Lower lobe of right lung (tissue), 2 donors: ENCODE data around the gene GAB2. TPM values are rescaled to one million over a fixed set of nuclear protein-coding genes. Genes with fewer than 3 reads are reported as not detected.

Experiments
- ATAC-seq, 2 donors: fragments of 200-7000 bp; cut with Tn5 transposase; one replicate each; pipeline ENCODE4 v1.9.1; 2020 to 2022; ENCODE audit warnings: mild to moderate bottlenecking in 2 of 2, moderate library complexity in 2 of 2
- DNase-seq: peaks from one replicate; pipeline ENCODE4 v3.0.0-alpha.2; 2020
- H3K27ac ChIP-seq: fragments of 200-600 bp; one replicate; pipeline ENCODE4 v1.8.0; 2022
- H3K27me3 ChIP-seq: fragments of 200-600 bp; one replicate; pipeline ENCODE4 v1.8.0; 2022; ENCODE audit warnings: low read depth
- H3K36me3 ChIP-seq: fragments of 200-600 bp; one replicate; pipeline ENCODE4 v1.8.0; 2022; ENCODE audit warnings: mild to moderate bottlenecking
- H3K4me1 ChIP-seq: fragments of 200-600 bp; one replicate; pipeline ENCODE4 v1.8.0; 2022
- H3K4me3 ChIP-seq: fragments of 200-600 bp; one replicate; pipeline ENCODE4 v1.8.0; 2022; ENCODE audit warnings: mild to moderate bottlenecking
- H3K9me3 ChIP-seq: fragments of 200-600 bp; one replicate; pipeline ENCODE4 v1.8.0; 2022
- intact Hi-C: fragments of 100-400 bp; cut with DNase I; formaldehyde crosslinking; loops from one replicate; pipeline ENCODE4 v1.11.0; 2022
- total RNA-seq: library from RNA; stranded (reverse); fragmentation: NEBNext Ultra II Directional; extraction: Animal tissue kit (Norgen Biotek cat#: 25700); gene quantifications from one replicate; pipeline ENCODE4 v1.2.1, GENCODE V29; 2021
- TF ChIP-seq, protein P1 (sequence below): fragments of 200-600 bp; IDR thresholded peaks from one replicate; pipeline ENCODE4 v1.8.0; 2022; ENCODE audit warnings: antibody characterized with exemption, mild to moderate bottlenecking
- donor health status: DM: no; HTN: yes; CAD: no; lungs with severe emphysema.

GAB2 gene
- total RNA-seq, 1 donor from 2014 or later: 64.2 TPM

DNA sequence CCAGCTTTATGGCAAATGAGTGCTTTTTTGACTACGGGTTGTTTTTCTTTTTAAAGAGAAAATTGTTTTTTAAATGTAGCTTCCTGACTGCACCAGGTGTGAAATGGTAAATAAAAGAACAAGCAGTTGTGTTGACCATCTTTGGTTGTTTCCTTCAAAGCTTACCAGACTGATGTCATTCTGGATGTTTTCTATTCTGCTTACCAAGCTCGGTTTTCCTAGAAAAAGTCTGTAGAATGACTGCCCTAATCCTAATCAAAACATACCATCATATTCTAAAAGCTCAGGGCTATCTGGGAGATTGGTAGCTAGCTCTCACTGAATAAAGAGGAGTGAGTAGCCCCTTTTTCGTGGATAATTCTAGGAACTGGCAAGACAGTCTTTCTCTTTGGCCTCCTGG is 77.7 kb downstream of the GAB2 start:
- no peak for ATAC-seq

GRCh38 chr11:78339483-78339882 is 78.1 kb downstream of the GAB2 start:
- TF ChIP-seq, protein P1, sequence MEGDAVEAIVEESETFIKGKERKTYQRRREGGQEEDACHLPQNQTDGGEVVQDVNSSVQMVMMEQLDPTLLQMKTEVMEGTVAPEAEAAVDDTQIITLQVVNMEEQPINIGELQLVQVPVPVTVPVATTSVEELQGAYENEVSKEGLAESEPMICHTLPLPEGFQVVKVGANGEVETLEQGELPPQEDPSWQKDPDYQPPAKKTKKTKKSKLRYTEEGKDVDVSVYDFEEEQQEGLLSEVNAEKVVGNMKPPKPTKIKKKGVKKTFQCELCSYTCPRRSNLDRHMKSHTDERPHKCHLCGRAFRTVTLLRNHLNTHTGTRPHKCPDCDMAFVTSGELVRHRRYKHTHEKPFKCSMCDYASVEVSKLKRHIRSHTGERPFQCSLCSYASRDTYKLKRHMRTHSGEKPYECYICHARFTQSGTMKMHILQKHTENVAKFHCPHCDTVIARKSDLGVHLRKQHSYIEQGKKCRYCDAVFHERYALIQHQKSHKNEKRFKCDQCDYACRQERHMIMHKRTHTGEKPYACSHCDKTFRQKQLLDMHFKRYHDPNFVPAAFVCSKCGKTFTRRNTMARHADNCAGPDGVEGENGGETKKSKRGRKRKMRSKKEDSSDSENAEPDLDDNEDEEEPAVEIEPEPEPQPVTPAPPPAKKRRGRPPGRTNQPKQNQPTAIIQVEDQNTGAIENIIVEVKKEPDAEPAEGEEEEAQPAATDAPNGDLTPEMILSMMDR: no peak
- Histone ChIP-seq H3K36me3 (no peaks in the 10 kb centered on the region), H3K9me3 (no peaks in the 10 kb centered on the region), H3K4me1 (peaks cover 17% of the 10 kb centered on the region), H3K27me3 (no peaks in the 10 kb centered on the region), H3K27ac (no peak overlapping the region), H3K4me3 (no peak overlapping the region)
- no peak for ATAC-seq
- intact Hi-C loops: no loop called here
- no peak for DNase-seq

More for the DNA sequence above, 77.7 kb downstream of the GAB2 start:
- Histone ChIP-seq H3K27me3 (no peaks in the 10 kb centered on the region), H3K27ac (no peak overlapping the region), H3K9me3 (no peaks in the 10 kb centered on the region), H3K4me1 (peaks cover 19% of the 10 kb centered on the region), H3K4me3 (no peak overlapping the region), H3K36me3 (no peaks in the 10 kb centered on the region)
- TF ChIP-seq, protein P1: no peak
- no peak for DNase-seq
- intact Hi-C loops: no loop called here

GRCh38 chr11:78338702-78339101 is 78.9 kb downstream of the GAB2 start:
- ATAC-seq (no peak), DNase-seq (no peak)
- no peak overlapping the region for H3K4me3 ChIP-seq
- H3K9me3 ChIP-seq: no peaks in the 10 kb centered on the region
- intact Hi-C loops: no loop called here
- H3K27ac ChIP-seq: no peak overlapping the region
- no peaks in the 10 kb centered on the region for H3K36me3 ChIP-seq
- H3K27me3 ChIP-seq: no peaks in the 10 kb centered on the region
- TF ChIP-seq, protein P1: no peak
- peaks cover 17% of the 10 kb centered on the region for H3K4me1 ChIP-seq

GRCh38 chr11:78338138-78338537 is 79.5 kb downstream of the GAB2 start:
- TF ChIP-seq, protein P1: no peak
- DNase-seq (no peak), ATAC-seq (peak in 1 of 2 donors; percentile 57)
- no peak overlapping the region for H3K27ac ChIP-seq
- H3K4me1 ChIP-seq: peaks cover 17% of the 10 kb centered on the region
- no peaks in the 10 kb centered on the region for H3K36me3 ChIP-seq
- no peak overlapping the region for H3K4me3 ChIP-seq
- H3K9me3 ChIP-seq: no peaks in the 10 kb centered on the region
- intact Hi-C loops: no loop called here
- no peaks in the 10 kb centered on the region for H3K27me3 ChIP-seq

DNA sequence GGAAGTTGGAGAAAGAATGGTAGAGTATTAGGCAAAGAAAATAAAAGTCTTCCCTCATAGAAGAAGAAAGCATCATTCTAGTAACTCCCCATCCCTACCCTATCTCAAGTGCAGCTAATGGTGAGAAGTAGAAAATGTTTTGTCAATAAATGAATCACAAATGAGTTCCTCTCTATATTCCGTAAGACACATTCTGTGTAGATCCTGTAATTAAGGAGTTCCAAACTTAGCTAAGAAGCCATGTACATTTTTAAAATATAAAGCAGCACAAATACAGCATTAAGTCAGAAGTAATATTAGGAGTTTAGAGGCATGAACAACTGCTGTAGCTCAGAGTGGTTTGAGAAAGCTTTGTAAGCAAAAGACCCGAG is 80.1 kb downstream of the GAB2 start:
- H3K36me3 ChIP-seq: no peaks in the 10 kb centered on the region
- ATAC-seq (no peak), DNase-seq (no peak)
- peaks cover 22% of the 10 kb centered on the region for H3K4me1 ChIP-seq
- no peak overlapping the region for H3K27ac ChIP-seq
- intact Hi-C loops: no loop called here
- TF ChIP-seq, protein P1: no peak
- no peaks in the 10 kb centered on the region for H3K27me3 ChIP-seq
- no peak overlapping the region for H3K4me3 ChIP-seq
- H3K9me3 ChIP-seq: no peaks in the 10 kb centered on the region
